Mesothelial cell of epicardium (in vitro differentiated cells): ENCODE results near the gene IRGC. TPM values are rescaled to one million over a fixed set of nuclear protein-coding genes. Genes with fewer than 3 reads are reported as not detected.

Experiments used
- DNase-seq, 2 experiments: peaks; one replicate each; pipeline ENCODE4 v3.0.0; 2021; ENCODE audit warnings: low spot score in 2 of 2; ENCODE audit not compliant: unreplicated experiment in 2 of 2
- H3K27ac Mint-ChIP-seq: 2 replicates; pipeline ENCODE4 v1.8.0; 2021; ENCODE audit warnings: mixed read lengths
- H3K27me3 Mint-ChIP-seq: 2 replicates; pipeline ENCODE4 v1.8.0; 2021; ENCODE audit warnings: low read depth, mixed read lengths
- H3K36me3 Mint-ChIP-seq: 2 replicates; pipeline ENCODE4 v1.8.0; 2021; ENCODE audit warnings: mixed read lengths
- H3K4me1 Mint-ChIP-seq: 2 replicates; pipeline ENCODE4 v1.8.0; 2021; ENCODE audit warnings: mixed read lengths
- H3K4me3 Mint-ChIP-seq: 2 replicates; pipeline ENCODE4 v1.8.0; 2021; ENCODE audit warnings: mild to moderate bottlenecking, moderate library complexity, mixed read lengths
- H3K9me3 Mint-ChIP-seq: 2 replicates; pipeline ENCODE4 v1.8.0; 2021; ENCODE audit warnings: mixed read lengths
- CTCF ChIP-seq: fragments of 200-600 bp; sonication (generic); IDR thresholded peaks from one replicate; pipeline ENCODE4 v1.5.0; 2021; ENCODE audit warnings: antibody characterized with exemption; ENCODE audit not compliant: unreplicated experiment
- total RNA-seq: library from RNA; stranded (reverse); gene quantifications from 3 replicates; pipeline ENCODE4 v1.2.1, GENCODE V29; 2021

The IRGC gene
- total RNA-seq, 1 donor from 2014 or later = not detected

DNA sequence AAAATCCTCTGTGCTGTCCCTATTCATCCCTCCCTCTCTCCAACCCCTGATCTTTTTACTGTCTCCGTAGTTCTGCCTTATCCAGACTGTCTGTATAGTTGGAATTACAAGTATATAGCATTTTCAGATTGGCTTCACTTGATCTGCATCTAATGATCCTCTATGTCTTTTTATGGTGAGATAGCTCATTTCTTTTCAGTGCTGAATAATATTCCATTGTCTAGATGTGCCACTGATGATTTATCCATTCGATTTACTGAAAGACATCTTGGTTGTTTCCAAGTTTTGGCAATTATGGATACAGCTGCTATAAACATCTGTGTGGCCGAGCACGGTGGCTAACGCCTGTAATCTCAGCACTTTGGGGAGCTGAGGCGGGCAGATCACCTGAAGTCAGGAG, 19.1 kb downstream of the IRGC start:
- Mint-ChIP-seq H3K4me3 (no peak overlapping the region), H3K27me3 (no peaks in the 10 kb centered on the region), H3K27ac (no peak overlapping the region), H3K9me3 (no peaks in the 10 kb centered on the region), H3K36me3 (peaks cover 46% of the 10 kb centered on the region), H3K4me1 (peaks cover 9% of the 10 kb centered on the region)
- DNase-seq = no peak
- no peak for TF ChIP-seq CTCF

- TF ChIP-seq CTCF = no peak
- Mint-ChIP-seq H3K27ac (no peak overlapping the region), H3K36me3 (peaks cover 51% of the 10 kb centered on the region), H3K27me3 (no peaks in the 10 kb centered on the region), H3K9me3 (no peaks in the 10 kb centered on the region), H3K4me3 (no peak overlapping the region), H3K4me1 (peaks cover 9% of the 10 kb centered on the region)
- no peak for DNase-seq
Measured at GRCh38 chr19:43735957-43736356, 20.1 kb downstream of the IRGC start.

DNA sequence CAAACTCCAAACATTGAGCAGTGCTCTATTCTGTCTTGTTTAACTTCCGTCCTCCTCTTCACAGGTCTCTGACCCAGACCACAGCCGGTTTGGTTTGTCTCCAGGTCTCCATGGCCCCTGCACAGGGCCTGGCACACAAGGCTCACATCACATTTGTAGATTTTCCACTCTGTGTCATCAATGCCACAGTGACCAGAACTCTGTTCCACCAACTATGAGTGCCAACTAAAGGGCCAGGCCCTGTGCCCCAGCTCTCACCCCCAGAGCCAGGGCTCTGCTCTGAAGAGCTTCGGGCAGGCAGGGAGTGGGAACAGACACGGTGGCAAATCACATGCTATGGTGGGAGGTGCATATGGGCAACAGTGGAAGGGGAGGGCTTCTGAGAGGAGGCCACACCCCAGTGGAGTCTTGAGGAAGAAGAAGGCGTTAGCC, 22.9 kb downstream of the IRGC start:
- no peak for DNase-seq
- TF ChIP-seq CTCF = no peak
- Mint-ChIP-seq H3K36me3 (peaks cover 56% of the 10 kb centered on the region), H3K4me3 (no peak overlapping the region), H3K27me3 (no peaks in the 10 kb centered on the region), H3K4me1 (no peaks in the 10 kb centered on the region), H3K27ac (peak overlapping the region; percentile 7), H3K9me3 (no peaks in the 10 kb centered on the region)

DNA sequence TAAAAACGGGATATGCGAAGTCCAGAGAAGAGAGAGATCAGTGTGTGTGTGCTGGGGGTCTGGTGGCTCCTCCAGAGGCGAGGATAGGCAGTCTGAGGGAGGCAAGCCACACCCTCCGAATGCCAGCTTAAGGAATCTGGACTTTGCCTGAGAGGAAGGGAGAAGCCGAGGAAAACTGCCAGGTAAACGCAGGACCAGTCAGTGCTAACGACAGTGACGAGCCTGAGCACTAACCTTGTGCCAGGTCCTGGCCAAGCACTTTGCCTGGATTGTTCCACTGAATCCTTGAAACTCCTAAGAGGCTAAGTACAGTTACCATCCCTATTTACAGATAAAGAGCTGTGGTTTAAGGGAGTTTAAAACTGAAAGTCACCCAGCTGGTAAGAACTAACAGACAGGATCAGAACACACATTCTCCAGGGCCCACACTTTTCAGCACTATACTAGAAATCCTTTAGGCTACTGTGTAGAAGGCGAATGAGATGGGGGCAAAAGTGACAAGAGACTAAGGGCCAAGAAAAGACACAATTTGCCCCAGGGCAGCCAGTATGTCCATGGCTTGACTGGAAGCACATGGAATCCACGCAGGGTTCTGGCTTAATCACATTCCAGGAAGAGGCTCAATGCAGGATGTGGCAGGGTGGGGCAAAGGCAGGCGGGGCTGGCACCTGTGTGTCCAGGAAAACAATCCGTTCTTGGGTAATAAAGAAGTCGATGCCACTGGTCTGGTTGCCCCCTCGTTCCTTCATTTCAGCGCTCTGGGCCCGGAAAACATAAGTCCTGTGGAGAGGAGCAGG, 23.8 kb downstream of the IRGC start:
- no peaks in the 10 kb centered on the region for H3K27me3 Mint-ChIP-seq
- no peaks in the 10 kb centered on the region for H3K9me3 Mint-ChIP-seq
- DNase-seq = no peak
- no peak overlapping the region for H3K27ac Mint-ChIP-seq
- peaks cover 62% of the 10 kb centered on the region for H3K36me3 Mint-ChIP-seq
- no peak for TF ChIP-seq CTCF
- no peak overlapping the region for H3K4me3 Mint-ChIP-seq
- H3K4me1 Mint-ChIP-seq = no peaks in the 10 kb centered on the region

DNA sequence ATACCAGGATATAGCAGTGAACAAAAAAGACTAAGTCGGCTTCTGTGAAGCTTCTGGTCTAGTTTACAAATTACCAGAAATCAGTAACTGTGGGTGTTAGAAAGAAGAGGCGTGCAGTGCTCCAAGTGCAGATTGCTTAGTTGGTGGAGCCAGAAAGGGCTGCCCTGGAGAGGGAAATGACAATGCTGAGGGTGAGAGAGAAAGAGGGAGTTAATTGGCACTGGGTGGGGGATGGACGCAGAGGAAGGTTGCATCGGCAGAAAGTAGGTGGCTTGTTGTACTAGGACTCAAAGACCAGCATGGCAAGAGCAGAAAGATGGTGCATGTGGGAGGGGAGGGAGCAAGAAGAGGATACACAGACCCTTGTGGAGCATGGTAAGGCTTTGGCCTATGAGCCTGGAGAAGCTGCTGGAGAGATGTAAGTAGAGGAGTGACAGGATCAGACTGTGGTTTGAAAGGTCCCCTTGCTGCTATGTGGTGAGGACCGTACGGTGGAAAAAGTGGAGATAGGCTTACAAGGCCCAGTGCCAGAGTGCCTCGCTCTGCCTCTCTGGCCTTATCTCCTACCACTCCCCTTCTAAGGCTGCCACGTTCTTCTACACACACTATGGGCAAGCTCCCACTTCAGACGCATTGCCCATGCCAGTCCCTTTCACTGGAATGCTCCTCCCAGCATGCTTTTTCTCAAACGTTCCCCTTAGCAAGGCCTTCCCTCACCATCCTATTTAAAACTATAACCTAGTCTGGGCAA, 25.4 kb downstream of the IRGC start:
- Mint-ChIP-seq H3K36me3 (peaks cover 57% of the 10 kb centered on the region), H3K9me3 (no peaks in the 10 kb centered on the region), H3K4me1 (no peaks in the 10 kb centered on the region), H3K27ac (no peak overlapping the region), H3K27me3 (no peaks in the 10 kb centered on the region), H3K4me3 (no peak overlapping the region)
- no peak for DNase-seq
- no peak for TF ChIP-seq CTCF
